ENCODE data around the gene RNF213. TPM values are rescaled to one million over a fixed set of nuclear protein-coding genes. Genes with fewer than 3 reads are reported as not detected.

Gene RNF213
- total and polyA plus RNA-seq, 10 of the 15 experiments (the other 5 are each of a cell fraction or from before 2014, with no cell fraction given), result 18.6 to 145 (median 65.8) TPM

DNA sequence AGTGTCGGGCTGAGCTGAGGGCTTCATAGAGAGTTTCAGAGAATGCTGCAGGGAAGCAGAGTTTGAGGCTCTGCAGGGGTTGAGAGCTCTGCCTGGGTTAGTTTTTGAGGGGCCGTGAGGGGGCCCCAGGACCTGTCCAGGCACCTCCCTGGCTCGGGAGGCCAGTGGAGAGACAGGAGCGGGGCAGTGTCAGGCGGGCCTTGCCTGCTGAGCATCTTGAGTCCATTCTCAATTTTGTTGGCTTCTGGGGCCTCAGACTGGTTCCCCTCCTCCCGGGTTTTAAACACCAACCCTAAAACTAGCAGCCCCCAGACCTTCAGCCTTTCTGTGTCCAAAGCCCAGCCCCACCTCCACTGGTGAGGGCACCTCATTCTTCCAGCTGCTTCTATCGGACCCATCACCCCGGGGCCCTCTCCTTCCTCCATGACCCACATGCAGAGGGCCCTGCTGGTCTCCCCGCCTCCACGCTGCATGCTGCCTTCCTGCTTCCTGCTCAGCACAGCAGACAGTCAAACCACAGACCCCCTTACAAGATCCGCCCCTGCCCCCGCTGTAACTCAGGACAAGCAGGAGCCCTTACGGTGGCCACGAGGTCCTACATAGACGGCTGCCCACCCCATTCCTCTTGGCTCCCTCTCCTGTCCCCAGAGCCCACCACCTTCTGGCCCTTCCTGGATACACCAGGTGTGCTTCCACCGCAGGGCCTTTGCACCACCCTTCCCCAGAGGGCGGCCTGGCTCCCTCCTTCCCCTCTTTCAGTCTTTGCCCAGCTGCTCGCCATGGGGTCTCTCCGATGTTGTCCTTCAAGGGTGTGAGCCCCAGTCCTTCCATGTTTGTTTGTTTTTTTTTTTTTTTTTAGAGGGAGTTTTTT, 3.8 kb downstream of the RNF213 start (continued):
- TF ChIP-seq, protein P1, sequence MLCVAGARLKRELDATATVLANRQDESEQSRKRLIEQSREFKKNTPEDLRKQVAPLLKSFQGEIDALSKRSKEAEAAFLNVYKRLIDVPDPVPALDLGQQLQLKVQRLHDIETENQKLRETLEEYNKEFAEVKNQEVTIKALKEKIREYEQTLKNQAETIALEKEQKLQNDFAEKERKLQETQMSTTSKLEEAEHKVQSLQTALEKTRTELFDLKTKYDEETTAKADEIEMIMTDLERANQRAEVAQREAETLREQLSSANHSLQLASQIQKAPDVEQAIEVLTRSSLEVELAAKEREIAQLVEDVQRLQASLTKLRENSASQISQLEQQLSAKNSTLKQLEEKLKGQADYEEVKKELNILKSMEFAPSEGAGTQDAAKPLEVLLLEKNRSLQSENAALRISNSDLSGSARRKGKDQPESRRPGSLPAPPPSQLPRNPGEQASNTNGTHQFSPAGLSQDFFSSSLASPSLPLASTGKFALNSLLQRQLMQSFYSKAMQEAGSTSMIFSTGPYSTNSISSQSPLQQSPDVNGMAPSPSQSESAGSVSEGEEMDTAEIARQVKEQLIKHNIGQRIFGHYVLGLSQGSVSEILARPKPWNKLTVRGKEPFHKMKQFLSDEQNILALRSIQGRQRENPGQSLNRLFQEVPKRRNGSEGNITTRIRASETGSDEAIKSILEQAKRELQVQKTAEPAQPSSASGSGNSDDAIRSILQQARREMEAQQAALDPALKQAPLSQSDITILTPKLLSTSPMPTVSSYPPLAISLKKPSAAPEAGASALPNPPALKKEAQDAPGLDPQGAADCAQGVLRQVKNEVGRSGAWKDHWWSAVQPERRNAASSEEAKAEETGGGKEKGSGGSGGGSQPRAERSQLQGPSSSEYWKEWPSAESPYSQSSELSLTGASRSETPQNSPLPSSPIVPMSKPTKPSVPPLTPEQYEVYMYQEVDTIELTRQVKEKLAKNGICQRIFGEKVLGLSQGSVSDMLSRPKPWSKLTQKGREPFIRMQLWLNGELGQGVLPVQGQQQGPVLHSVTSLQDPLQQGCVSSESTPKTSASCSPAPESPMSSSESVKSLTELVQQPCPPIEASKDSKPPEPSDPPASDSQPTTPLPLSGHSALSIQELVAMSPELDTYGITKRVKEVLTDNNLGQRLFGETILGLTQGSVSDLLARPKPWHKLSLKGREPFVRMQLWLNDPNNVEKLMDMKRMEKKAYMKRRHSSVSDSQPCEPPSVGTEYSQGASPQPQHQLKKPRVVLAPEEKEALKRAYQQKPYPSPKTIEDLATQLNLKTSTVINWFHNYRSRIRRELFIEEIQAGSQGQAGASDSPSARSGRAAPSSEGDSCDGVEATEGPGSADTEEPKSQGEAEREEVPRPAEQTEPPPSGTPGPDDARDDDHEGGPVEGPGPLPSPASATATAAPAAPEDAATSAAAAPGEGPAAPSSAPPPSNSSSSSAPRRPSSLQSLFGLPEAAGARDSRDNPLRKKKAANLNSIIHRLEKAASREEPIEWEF (IDR thresholded peaks at IDR 0.05; ENCODE audit: insufficient replicate concordance, low read depth, low read length), result no peak
- TF ChIP-seq, protein P2, sequence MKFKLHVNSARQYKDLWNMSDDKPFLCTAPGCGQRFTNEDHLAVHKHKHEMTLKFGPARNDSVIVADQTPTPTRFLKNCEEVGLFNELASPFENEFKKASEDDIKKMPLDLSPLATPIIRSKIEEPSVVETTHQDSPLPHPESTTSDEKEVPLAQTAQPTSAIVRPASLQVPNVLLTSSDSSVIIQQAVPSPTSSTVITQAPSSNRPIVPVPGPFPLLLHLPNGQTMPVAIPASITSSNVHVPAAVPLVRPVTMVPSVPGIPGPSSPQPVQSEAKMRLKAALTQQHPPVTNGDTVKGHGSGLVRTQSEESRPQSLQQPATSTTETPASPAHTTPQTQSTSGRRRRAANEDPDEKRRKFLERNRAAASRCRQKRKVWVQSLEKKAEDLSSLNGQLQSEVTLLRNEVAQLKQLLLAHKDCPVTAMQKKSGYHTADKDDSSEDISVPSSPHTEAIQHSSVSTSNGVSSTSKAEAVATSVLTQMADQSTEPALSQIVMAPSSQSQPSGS (IDR thresholded peaks at IDR 0.05; ENCODE audit: low read length), result no peak
- TF ChIP-seq, protein P3, sequence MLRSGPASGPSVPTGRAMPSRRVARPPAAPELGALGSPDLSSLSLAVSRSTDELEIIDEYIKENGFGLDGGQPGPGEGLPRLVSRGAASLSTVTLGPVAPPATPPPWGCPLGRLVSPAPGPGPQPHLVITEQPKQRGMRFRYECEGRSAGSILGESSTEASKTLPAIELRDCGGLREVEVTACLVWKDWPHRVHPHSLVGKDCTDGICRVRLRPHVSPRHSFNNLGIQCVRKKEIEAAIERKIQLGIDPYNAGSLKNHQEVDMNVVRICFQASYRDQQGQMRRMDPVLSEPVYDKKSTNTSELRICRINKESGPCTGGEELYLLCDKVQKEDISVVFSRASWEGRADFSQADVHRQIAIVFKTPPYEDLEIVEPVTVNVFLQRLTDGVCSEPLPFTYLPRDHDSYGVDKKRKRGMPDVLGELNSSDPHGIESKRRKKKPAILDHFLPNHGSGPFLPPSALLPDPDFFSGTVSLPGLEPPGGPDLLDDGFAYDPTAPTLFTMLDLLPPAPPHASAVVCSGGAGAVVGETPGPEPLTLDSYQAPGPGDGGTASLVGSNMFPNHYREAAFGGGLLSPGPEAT (IDR thresholded peaks at IDR 0.05; ENCODE audit: low read depth), result no peak
- TF ChIP-seq CEBPB (IDR thresholded peaks at IDR 0.05; ENCODE audit: borderline replicate concordance in 1 of 2, low read depth in 2 of 2, low read length in 2 of 2) (no peak), NRF1 (conservative IDR thresholded peaks at IDR 0.05; ENCODE audit: low read depth, low read length) (no peak), FOS (IDR thresholded peaks at IDR 0.05; ENCODE audit: borderline replicate concordance, extremely low read depth, insufficient read length) (no peak), PML (IDR thresholded peaks at IDR 0.05; ENCODE audit: low read length) (no peak), YBX1 (IDR thresholded peaks at IDR 0.05) (no peak), MYB (IDR thresholded peaks at IDR 0.05; ENCODE audit: borderline replicate concordance, low read depth, low read length) (no peak), SMAD5 (IDR thresholded peaks at IDR 0.05; ENCODE audit: low read depth) (no peak), ZNF384 (IDR thresholded peaks at IDR 0.05; ENCODE audit: borderline replicate concordance, low read depth, low read length) (no peak), DPF2 (IDR thresholded peaks at IDR 0.05) (no peak)
- TF ChIP-seq, protein P4, sequence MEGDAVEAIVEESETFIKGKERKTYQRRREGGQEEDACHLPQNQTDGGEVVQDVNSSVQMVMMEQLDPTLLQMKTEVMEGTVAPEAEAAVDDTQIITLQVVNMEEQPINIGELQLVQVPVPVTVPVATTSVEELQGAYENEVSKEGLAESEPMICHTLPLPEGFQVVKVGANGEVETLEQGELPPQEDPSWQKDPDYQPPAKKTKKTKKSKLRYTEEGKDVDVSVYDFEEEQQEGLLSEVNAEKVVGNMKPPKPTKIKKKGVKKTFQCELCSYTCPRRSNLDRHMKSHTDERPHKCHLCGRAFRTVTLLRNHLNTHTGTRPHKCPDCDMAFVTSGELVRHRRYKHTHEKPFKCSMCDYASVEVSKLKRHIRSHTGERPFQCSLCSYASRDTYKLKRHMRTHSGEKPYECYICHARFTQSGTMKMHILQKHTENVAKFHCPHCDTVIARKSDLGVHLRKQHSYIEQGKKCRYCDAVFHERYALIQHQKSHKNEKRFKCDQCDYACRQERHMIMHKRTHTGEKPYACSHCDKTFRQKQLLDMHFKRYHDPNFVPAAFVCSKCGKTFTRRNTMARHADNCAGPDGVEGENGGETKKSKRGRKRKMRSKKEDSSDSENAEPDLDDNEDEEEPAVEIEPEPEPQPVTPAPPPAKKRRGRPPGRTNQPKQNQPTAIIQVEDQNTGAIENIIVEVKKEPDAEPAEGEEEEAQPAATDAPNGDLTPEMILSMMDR (IDR thresholded peaks at IDR 0.05 in 2 of 3, conservative IDR thresholded peaks at IDR 0.05 in 1 of 3; ENCODE audit: control insufficient read depth in 2 of 3, extremely low read depth in 1 of 3, insufficient read depth in 1 of 3, low read depth in 3 of 3, low read length in 3 of 3), result no peak
- TF ChIP-seq, protein P5, sequence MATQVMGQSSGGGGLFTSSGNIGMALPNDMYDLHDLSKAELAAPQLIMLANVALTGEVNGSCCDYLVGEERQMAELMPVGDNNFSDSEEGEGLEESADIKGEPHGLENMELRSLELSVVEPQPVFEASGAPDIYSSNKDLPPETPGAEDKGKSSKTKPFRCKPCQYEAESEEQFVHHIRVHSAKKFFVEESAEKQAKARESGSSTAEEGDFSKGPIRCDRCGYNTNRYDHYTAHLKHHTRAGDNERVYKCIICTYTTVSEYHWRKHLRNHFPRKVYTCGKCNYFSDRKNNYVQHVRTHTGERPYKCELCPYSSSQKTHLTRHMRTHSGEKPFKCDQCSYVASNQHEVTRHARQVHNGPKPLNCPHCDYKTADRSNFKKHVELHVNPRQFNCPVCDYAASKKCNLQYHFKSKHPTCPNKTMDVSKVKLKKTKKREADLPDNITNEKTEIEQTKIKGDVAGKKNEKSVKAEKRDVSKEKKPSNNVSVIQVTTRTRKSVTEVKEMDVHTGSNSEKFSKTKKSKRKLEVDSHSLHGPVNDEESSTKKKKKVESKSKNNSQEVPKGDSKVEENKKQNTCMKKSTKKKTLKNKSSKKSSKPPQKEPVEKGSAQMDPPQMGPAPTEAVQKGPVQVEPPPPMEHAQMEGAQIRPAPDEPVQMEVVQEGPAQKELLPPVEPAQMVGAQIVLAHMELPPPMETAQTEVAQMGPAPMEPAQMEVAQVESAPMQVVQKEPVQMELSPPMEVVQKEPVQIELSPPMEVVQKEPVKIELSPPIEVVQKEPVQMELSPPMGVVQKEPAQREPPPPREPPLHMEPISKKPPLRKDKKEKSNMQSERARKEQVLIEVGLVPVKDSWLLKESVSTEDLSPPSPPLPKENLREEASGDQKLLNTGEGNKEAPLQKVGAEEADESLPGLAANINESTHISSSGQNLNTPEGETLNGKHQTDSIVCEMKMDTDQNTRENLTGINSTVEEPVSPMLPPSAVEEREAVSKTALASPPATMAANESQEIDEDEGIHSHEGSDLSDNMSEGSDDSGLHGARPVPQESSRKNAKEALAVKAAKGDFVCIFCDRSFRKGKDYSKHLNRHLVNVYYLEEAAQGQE (IDR thresholded peaks at IDR 0.05; ENCODE audit: low read depth, low read length), result no peak

All from GM12878 (cell line).